GM20000 (cell line): ENCODE measurements around the gene ADORA1.

ENCODE experiments used
- DNase-seq: peaks from one replicate; pipeline ENCODE4 v3.0.0; 2012; ENCODE audit warnings: low spot score
- TF ChIP-seq, protein P1 (sequence below): IDR thresholded peaks from 2 replicates; pipeline ENCODE4 v1.5.1; 2012; ENCODE audit warnings: mild to moderate bottlenecking, control low read depth; ENCODE audit errors: extremely low read depth, missing control alignments

ADORA1 gene

DNA sequence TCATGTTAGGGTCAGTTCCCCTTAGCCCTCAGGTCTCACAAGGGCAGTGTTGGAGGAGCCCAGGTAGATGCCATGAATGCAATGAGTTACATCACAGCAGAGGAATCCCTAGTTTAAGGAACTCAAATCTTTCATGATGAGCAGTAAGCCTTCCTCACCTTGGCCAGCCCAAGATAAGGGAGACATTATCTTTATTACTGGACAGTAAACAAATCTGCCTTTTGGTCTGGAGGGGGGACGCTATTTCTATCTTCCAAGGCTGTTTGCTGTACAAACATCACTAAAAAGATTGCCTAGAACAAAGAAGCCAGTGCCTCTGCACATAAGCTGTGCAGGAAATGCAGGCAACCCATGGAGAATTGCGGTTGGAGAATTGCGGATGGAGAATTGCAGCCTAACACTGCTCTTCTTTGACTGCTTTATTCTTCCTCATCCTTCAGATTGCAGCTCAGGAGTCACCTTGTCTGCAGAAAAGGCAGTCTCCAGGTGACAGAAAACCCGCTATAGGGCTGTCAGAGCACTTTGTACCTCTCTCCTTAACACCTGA, 61.2 kb downstream of the ADORA1 start:
- TF ChIP-seq, protein P1, sequence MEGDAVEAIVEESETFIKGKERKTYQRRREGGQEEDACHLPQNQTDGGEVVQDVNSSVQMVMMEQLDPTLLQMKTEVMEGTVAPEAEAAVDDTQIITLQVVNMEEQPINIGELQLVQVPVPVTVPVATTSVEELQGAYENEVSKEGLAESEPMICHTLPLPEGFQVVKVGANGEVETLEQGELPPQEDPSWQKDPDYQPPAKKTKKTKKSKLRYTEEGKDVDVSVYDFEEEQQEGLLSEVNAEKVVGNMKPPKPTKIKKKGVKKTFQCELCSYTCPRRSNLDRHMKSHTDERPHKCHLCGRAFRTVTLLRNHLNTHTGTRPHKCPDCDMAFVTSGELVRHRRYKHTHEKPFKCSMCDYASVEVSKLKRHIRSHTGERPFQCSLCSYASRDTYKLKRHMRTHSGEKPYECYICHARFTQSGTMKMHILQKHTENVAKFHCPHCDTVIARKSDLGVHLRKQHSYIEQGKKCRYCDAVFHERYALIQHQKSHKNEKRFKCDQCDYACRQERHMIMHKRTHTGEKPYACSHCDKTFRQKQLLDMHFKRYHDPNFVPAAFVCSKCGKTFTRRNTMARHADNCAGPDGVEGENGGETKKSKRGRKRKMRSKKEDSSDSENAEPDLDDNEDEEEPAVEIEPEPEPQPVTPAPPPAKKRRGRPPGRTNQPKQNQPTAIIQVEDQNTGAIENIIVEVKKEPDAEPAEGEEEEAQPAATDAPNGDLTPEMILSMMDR = no peak
- DNase-seq = no peak

DNA sequence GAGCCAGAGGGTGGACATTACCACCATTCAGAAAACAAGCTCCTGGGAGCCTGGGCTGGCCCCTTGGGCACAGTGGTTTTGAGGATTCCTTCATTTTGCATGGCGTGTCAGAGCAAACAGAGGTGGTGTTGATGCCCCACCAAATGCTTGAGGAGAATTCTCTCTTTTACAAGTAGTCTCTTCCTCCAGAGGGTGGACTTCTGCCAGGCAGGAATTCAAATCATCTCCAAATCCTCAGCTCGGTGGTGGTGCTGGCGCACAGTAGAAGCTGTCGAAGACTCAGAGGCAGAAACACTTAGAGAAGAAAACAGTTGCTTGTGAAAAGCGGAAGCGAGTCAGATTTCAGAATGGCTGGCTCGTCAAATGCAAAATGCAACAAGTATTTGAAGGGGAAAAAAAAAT, 62.4 kb downstream of the ADORA1 start:
- DNase-seq = no peak
- TF ChIP-seq, protein P1 = no peak

DNA sequence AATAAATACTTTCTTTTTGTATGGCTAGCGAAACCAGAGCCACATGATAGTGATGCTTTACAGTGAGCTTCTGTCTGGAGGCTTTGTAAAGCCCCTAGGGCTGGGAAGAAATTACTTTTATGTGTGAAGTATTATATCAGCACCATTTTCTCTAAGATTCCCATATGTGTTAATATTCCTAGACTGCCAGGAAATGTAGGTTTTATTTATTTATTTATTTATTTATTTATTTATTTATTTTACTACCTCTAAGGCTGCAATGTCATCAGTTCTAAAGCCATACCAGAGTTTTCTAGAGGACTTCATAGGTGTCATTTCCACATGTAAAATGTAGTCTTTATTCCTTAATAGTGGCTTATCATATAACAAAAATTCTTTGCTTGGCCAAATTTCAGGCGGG, 63.4 kb downstream of the ADORA1 start:
- no peak for DNase-seq
- TF ChIP-seq, protein P1 = no peak

DNA sequence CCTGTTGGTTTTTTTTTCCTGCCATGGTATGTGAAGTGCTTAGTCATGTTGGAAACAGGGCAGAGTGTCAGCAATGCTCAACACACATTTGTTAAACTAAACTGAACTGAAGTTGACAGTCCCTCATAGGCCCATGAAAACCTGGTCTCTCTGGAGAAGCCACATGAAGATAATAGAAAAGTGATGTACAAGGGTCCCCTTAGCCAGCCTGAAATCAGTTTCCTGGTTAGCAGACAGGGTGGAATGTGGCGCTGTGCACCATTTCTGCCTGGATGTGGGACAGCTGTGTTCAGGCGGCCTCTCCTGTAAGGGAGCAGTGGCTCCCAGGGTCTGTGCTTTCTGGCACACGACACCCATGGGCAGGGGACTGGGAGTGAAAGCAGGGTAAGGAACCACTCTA, 68.8 kb downstream of the ADORA1 start:
- no peak for DNase-seq
- TF ChIP-seq, protein P1 = no peak

DNA sequence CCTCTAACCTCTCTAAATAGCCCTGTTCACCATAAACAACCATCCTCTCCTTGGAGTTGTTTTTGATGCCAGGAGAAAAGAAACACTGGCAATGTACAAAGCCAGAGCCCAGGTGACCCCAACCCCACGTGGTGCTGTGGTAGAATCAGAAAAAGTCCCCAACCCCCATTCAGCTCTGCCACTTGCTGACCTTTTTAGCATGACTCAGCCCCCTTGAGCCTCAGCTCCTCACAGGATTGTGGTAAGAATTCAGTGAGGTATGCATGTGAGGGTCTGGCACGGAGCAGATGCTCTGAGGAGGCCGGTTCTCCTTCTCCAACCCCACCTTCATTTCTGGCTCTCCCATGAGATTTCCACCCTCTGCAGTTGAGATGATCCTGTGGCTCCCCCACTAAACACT, 70.1 kb downstream of the ADORA1 start:
- TF ChIP-seq, protein P1 = no peak
- DNase-seq = no peak

DNA sequence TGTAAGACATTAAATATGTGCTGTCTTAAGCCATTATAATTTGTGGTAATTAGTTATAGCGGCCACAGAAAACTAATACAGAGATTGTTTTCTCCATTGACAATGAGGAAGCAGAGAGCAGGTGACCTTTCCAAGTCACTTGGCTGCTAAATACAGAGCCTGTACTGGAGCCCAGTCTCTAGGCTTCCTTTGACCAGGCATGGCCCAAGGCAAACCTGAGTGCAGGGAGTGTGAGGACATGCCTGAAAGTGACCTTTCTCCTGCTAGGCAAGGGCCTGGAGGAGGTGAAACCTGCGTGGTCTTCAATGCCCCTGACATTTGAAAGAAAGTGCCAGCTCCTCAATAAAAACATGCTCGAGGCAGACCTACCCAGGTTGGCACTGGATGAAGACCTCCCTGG, 71.5 kb downstream of the ADORA1 start:
- no peak for DNase-seq
- TF ChIP-seq, protein P1 = no peak

DNA sequence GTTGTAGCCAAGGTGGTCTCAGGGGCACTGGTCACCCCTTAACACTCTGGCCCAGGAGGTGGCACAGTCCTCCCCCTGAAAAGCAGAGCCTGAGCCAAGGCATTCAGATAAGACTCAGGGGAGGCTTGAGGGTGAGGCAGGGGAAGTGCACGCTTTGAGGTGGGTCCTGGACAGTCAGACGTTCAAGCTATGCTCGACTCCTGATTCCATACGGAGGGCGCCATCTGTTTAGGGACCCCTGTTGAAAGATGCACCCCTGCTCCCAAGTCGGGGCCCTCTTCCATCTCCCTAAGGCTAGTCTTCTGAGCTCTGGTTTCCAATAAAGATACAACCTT, 71.9 kb downstream of the ADORA1 start:
- TF ChIP-seq, protein P1 = no peak
- no peak for DNase-seq
